Activated naive CD4-positive, alpha-beta T cell treated with anti-CD3 and anti-CD28 coated beads, Interleukin-2, amount 50 U/mL, for 24 hours (primary cell): ENCODE results near the gene NFKB2.

Experiments
- H3K27ac Mint-ChIP-seq: one replicate; pipeline ENCODE4 v1.8.0; 2021; ENCODE audit warnings: mild to moderate bottlenecking, mixed read lengths
- H3K27me3 Mint-ChIP-seq: one replicate; pipeline ENCODE4 v1.8.0; 2021; ENCODE audit warnings: mixed read lengths
- H3K36me3 Mint-ChIP-seq: one replicate; pipeline ENCODE4 v1.8.0; 2021; ENCODE audit warnings: mixed read lengths
- H3K4me1 Mint-ChIP-seq: one replicate; pipeline ENCODE4 v1.8.0; 2021; ENCODE audit warnings: mixed read lengths
- H3K4me3 Mint-ChIP-seq: one replicate; pipeline ENCODE4 v1.8.0; 2021; ENCODE audit warnings: mild to moderate bottlenecking, mixed read lengths
- H3K9me3 Mint-ChIP-seq: one replicate; pipeline ENCODE4 v1.8.0; 2021; ENCODE audit warnings: mixed read lengths

The NFKB2 gene

GRCh38 chr10:102384606-102385429 lies 10.7 kb upstream of the NFKB2 start:
- peaks cover 2% of the 10 kb centered on the region for H3K36me3 Mint-ChIP-seq
- H3K4me3 Mint-ChIP-seq = no peak overlapping the region
- no peaks in the 10 kb centered on the region for H3K9me3 Mint-ChIP-seq
- H3K27ac Mint-ChIP-seq = peak overlapping the region; percentile 30
- no peaks in the 10 kb centered on the region for H3K27me3 Mint-ChIP-seq
- peaks cover 3% of the 10 kb centered on the region for H3K4me1 Mint-ChIP-seq

- H3K36me3 Mint-ChIP-seq = peaks cover 1% of the 10 kb centered on the region
- peaks cover 15% of the 10 kb centered on the region for H3K4me1 Mint-ChIP-seq
- H3K27me3 Mint-ChIP-seq = no peaks in the 10 kb centered on the region
- no peak overlapping the region for H3K4me3 Mint-ChIP-seq
- no peak overlapping the region for H3K27ac Mint-ChIP-seq
- H3K9me3 Mint-ChIP-seq = no peaks in the 10 kb centered on the region
Observed at GRCh38 chr10:102389894-102390293, 5.6 kb upstream of the NFKB2 start.

- peaks cover 11% of the 10 kb centered on the region for H3K36me3 Mint-ChIP-seq
- H3K4me3 Mint-ChIP-seq = peak overlapping the region; percentile 92
- H3K27me3 Mint-ChIP-seq = no peaks in the 10 kb centered on the region
- H3K9me3 Mint-ChIP-seq = no peaks in the 10 kb centered on the region
- peak overlapping the region; percentile 62 for H3K27ac Mint-ChIP-seq
- peaks cover 26% of the 10 kb centered on the region for H3K4me1 Mint-ChIP-seq
Observed at GRCh38 chr10:102392306-102392705, 3.2 kb upstream of the NFKB2 start.

- H3K27me3 Mint-ChIP-seq = no peaks in the 10 kb centered on the region
- H3K4me3 Mint-ChIP-seq = peak overlapping the region; percentile 92
- peak overlapping the region; percentile 98 for H3K27ac Mint-ChIP-seq
- no peaks in the 10 kb centered on the region for H3K9me3 Mint-ChIP-seq
- H3K4me1 Mint-ChIP-seq = peaks cover 39% of the 10 kb centered on the region
- H3K36me3 Mint-ChIP-seq = peaks cover 19% of the 10 kb centered on the region
Observed at GRCh38 chr10:102393411-102394078, 2.0 kb upstream of the NFKB2 start.

- Mint-ChIP-seq H3K27me3 (no peaks in the 10 kb centered on the region), H3K9me3 (no peaks in the 10 kb centered on the region), H3K4me3 (peak overlapping the region; percentile 92), H3K4me1 (peaks cover 42% of the 10 kb centered on the region), H3K36me3 (peaks cover 19% of the 10 kb centered on the region), H3K27ac (peak overlapping the region; percentile 98)
Observed at GRCh38 chr10:102394079-102394800, 1.3 kb upstream of the NFKB2 start.

GRCh38 chr10:102394801-102395399 lies 605 bp upstream of the NFKB2 start:
- peak overlapping the region; percentile 98 for H3K27ac Mint-ChIP-seq
- peaks cover 42% of the 10 kb centered on the region for H3K4me1 Mint-ChIP-seq
- peaks cover 19% of the 10 kb centered on the region for H3K36me3 Mint-ChIP-seq
- no peaks in the 10 kb centered on the region for H3K27me3 Mint-ChIP-seq
- H3K9me3 Mint-ChIP-seq = no peaks in the 10 kb centered on the region
- H3K4me3 Mint-ChIP-seq = peak overlapping the region; percentile 92

GRCh38 chr10:102396317-102396650 lies 779 bp downstream of the NFKB2 start:
- Mint-ChIP-seq H3K9me3 (no peaks in the 10 kb centered on the region), H3K4me3 (peak overlapping the region; percentile 92), H3K27me3 (no peaks in the 10 kb centered on the region), H3K4me1 (peaks cover 46% of the 10 kb centered on the region), H3K36me3 (peaks cover 19% of the 10 kb centered on the region), H3K27ac (peak overlapping the region; percentile 98)

- Mint-ChIP-seq H3K4me1 (peaks cover 46% of the 10 kb centered on the region), H3K36me3 (peaks cover 19% of the 10 kb centered on the region), H3K4me3 (peak overlapping the region; percentile 92), H3K27me3 (no peaks in the 10 kb centered on the region), H3K27ac (peak overlapping the region; percentile 55), H3K9me3 (no peaks in the 10 kb centered on the region)
Observed at GRCh38 chr10:102396730-102397151, 1.2 kb downstream of the NFKB2 start.

GRCh38 chr10:102397222-102398171 lies 2.0 kb downstream of the NFKB2 start:
- peaks cover 19% of the 10 kb centered on the region for H3K36me3 Mint-ChIP-seq
- H3K27ac Mint-ChIP-seq = peak overlapping the region; percentile 35
- H3K27me3 Mint-ChIP-seq = no peaks in the 10 kb centered on the region
- H3K9me3 Mint-ChIP-seq = no peaks in the 10 kb centered on the region
- peak overlapping the region; percentile 92 for H3K4me3 Mint-ChIP-seq
- H3K4me1 Mint-ChIP-seq = peaks cover 42% of the 10 kb centered on the region

GRCh38 chr10:102398172-102399020 lies 2.9 kb downstream of the NFKB2 start:
- H3K27ac Mint-ChIP-seq = peak overlapping the region; percentile 86
- peaks cover 19% of the 10 kb centered on the region for H3K36me3 Mint-ChIP-seq
- H3K4me3 Mint-ChIP-seq = peak overlapping the region; percentile 92
- H3K9me3 Mint-ChIP-seq = no peaks in the 10 kb centered on the region
- no peaks in the 10 kb centered on the region for H3K27me3 Mint-ChIP-seq
- H3K4me1 Mint-ChIP-seq = peaks cover 34% of the 10 kb centered on the region

- no peaks in the 10 kb centered on the region for H3K27me3 Mint-ChIP-seq
- no peaks in the 10 kb centered on the region for H3K9me3 Mint-ChIP-seq
- H3K36me3 Mint-ChIP-seq = peaks cover 17% of the 10 kb centered on the region
- H3K27ac Mint-ChIP-seq = peak overlapping the region; percentile 53
- peak overlapping the region; percentile 92 for H3K4me3 Mint-ChIP-seq
- peaks cover 30% of the 10 kb centered on the region for H3K4me1 Mint-ChIP-seq
Observed at GRCh38 chr10:102399217-102400021, 3.9 kb downstream of the NFKB2 start.

- peak overlapping the region; percentile 78 for H3K4me3 Mint-ChIP-seq
- no peaks in the 10 kb centered on the region for H3K9me3 Mint-ChIP-seq
- no peaks in the 10 kb centered on the region for H3K27me3 Mint-ChIP-seq
- H3K27ac Mint-ChIP-seq = peak overlapping the region; percentile 53
- peaks cover 30% of the 10 kb centered on the region for H3K4me1 Mint-ChIP-seq
- peaks cover 17% of the 10 kb centered on the region for H3K36me3 Mint-ChIP-seq
Observed at GRCh38 chr10:102400076-102400475, 4.6 kb downstream of the NFKB2 start.

- peaks cover 30% of the 10 kb centered on the region for H3K4me1 Mint-ChIP-seq
- H3K36me3 Mint-ChIP-seq = peaks cover 16% of the 10 kb centered on the region
- H3K27me3 Mint-ChIP-seq = no peaks in the 10 kb centered on the region
- no peaks in the 10 kb centered on the region for H3K9me3 Mint-ChIP-seq
- peak overlapping the region; percentile 30 for H3K4me3 Mint-ChIP-seq
- no peak overlapping the region for H3K27ac Mint-ChIP-seq
Observed at GRCh38 chr10:102400598-102401341, 5.3 kb downstream of the NFKB2 start.
